ENCODE results near the gene NTM. TPM values are rescaled to one million over a fixed set of nuclear protein-coding genes. Genes with fewer than 3 reads are reported as not detected.

NTM gene
- total RNA-seq, 1 donor from 2014 or later: 92.1 TPM

GRCh38 chr11:131694526-131695424, 324.4 kb downstream of the NTM start:
- no peak for DNase-seq (ENCODE audit: low spot score)
- H3K4me1 Mint-ChIP-seq (ENCODE audit: low read depth): peaks cover 12% of the 10 kb centered on the region
- TF ChIP-seq CTCF (IDR thresholded peaks at IDR 0.05): peak; percentile 97
- H3K27me3 Mint-ChIP-seq (ENCODE audit: low read depth): peaks cover 13% of the 10 kb centered on the region
- H3K27ac Mint-ChIP-seq (ENCODE audit: unreplicated experiment): peak overlapping the region; percentile 74
- peak overlapping the region; percentile 34 for H3K4me3 Mint-ChIP-seq (ENCODE audit: unreplicated experiment)
- no peaks in the 10 kb centered on the region for H3K9me3 Mint-ChIP-seq (ENCODE audit: low read depth)
- no peaks in the 10 kb centered on the region for H3K36me3 Mint-ChIP-seq (ENCODE audit: low read depth)

GRCh38 chr11:131695889-131696429, 325.5 kb downstream of the NTM start:
- Mint-ChIP-seq H3K4me1 (ENCODE audit: low read depth) (peaks cover 12% of the 10 kb centered on the region), H3K36me3 (ENCODE audit: low read depth) (no peaks in the 10 kb centered on the region), H3K9me3 (ENCODE audit: low read depth) (no peaks in the 10 kb centered on the region), H3K4me3 (ENCODE audit: unreplicated experiment) (no peak overlapping the region), H3K27ac (ENCODE audit: unreplicated experiment) (no peak overlapping the region), H3K27me3 (ENCODE audit: low read depth) (peaks cover 14% of the 10 kb centered on the region)
- no peak for DNase-seq (ENCODE audit: low spot score)
- no peak for TF ChIP-seq CTCF (IDR thresholded peaks at IDR 0.05)

GRCh38 chr11:131696690-131697089, 326.3 kb downstream of the NTM start:
- Mint-ChIP-seq H3K27ac (ENCODE audit: unreplicated experiment) (no peak overlapping the region), H3K4me3 (ENCODE audit: unreplicated experiment) (no peak overlapping the region), H3K36me3 (ENCODE audit: low read depth) (no peaks in the 10 kb centered on the region), H3K27me3 (ENCODE audit: low read depth) (peaks cover 14% of the 10 kb centered on the region), H3K9me3 (ENCODE audit: low read depth) (no peaks in the 10 kb centered on the region), H3K4me1 (ENCODE audit: low read depth) (peaks cover 12% of the 10 kb centered on the region)
- DNase-seq (ENCODE audit: low spot score): no peak
- TF ChIP-seq CTCF (IDR thresholded peaks at IDR 0.05): no peak

- no peak for TF ChIP-seq CTCF (IDR thresholded peaks at IDR 0.05)
- no peak for DNase-seq (ENCODE audit: low spot score)
- Mint-ChIP-seq H3K9me3 (ENCODE audit: low read depth) (peaks cover 28% of the 10 kb centered on the region), H3K27ac (ENCODE audit: unreplicated experiment) (no peak overlapping the region), H3K4me3 (ENCODE audit: unreplicated experiment) (no peak overlapping the region), H3K27me3 (ENCODE audit: low read depth) (peaks cover 10% of the 10 kb centered on the region), H3K4me1 (ENCODE audit: low read depth) (no peaks in the 10 kb centered on the region), H3K36me3 (ENCODE audit: low read depth) (peaks cover 10% of the 10 kb centered on the region)
These were observed 332.9 kb downstream of the NTM start for GRCh38 chr11:131703311-131703710.

- DNase-seq (ENCODE audit: low spot score): no peak
- Mint-ChIP-seq H3K27me3 (ENCODE audit: low read depth) (peaks cover 21% of the 10 kb centered on the region), H3K4me1 (ENCODE audit: low read depth) (no peaks in the 10 kb centered on the region), H3K4me3 (ENCODE audit: unreplicated experiment) (no peak overlapping the region), H3K27ac (ENCODE audit: unreplicated experiment) (no peak overlapping the region), H3K9me3 (ENCODE audit: low read depth) (peaks cover 28% of the 10 kb centered on the region), H3K36me3 (ENCODE audit: low read depth) (peaks cover 10% of the 10 kb centered on the region)
- no peak for TF ChIP-seq CTCF (IDR thresholded peaks at IDR 0.05)
These were observed 334.3 kb downstream of the NTM start for GRCh38 chr11:131704682-131705081.
